HG03175 (cell line): ENCODE data around the gene CNTF.
"Not testable (repeated sequence)": the region's sequence is repeated elsewhere in the genome, so short reads cannot be mapped to it uniquely, and the experiment has no call there.

Experiments
- ATAC-seq: cut with Tn5 transposase; IDR thresholded peaks from one replicate; pipeline ENCODE4 v1.9.1; 2021; ENCODE audit warnings: mild to moderate bottlenecking, moderate library complexity; ENCODE audit not compliant: unreplicated experiment

CNTF gene, protein sequence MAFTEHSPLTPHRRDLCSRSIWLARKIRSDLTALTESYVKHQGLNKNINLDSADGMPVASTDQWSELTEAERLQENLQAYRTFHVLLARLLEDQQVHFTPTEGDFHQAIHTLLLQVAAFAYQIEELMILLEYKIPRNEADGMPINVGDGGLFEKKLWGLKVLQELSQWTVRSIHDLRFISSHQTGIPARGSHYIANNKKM

DNA sequence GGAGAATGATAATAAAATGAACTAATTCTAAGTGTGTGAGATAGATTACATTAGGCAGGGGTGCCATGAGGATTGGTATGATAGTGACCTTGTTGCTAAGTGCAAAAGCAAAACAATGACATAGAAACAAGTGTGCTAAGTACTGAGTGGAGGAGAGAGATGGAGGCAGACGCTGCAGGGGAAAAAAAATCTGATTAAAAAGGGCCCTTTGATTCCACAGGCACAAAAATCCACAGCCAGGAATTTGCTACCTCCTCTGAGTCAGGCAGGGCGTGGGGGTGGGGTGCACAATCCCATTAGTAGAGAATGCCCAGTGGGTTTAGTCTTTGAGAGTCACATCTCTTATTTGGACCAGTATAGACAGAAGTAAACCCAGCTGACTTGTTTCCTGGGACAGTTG is at the start of gene CNTF:
TSS of gene CNTF (plus strand) at position 322 of the 400 bp plus-strand sequence. CDS start 88 bp downstream, outside the sequence.
- ATAC-seq, result no peak

- not testable (repeated sequence) for ATAC-seq
These were observed 49.6 kb upstream of the CNTF start for GRCh38 chr11:58572906-58573305.

- peak; percentile 30 for ATAC-seq
These were observed 48.9 kb upstream of the CNTF start for GRCh38 chr11:58573451-58574104.

DNA sequence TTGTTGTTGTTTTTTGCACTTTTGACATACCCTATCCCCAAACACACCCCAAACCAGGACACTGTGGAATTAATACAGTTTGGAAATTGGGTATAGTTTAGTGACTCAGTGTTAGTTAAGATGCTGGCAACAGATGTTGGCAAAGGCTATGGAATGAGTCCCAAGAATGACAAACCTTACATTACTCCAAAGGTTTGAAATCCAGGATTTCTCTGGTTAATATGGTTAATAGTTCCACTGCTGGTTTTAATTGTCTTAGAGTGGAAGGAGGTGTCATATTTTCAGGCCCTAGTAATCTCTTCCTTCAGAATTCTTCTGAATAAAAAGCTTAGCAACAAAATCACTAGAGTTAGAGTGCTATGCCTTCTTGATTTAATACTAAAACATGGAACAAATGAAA is 47.6 kb upstream of the CNTF start:
- no peak for ATAC-seq

- no peak for ATAC-seq
These were observed 47.0 kb upstream of the CNTF start, which contains the start of gene LPXN for GRCh38 chr11:58575377-58576020. Gene LPXN, minus strand, starts transcription at chr11:58575856. Its CDS starts 84 bp downstream, at chr11:58575772.

- ATAC-seq, result no peak
These were observed 45.5 kb upstream of the CNTF start for GRCh38 chr11:58576887-58577471.

- peak; percentile 53 for ATAC-seq
These were observed 44.8 kb upstream of the CNTF start for GRCh38 chr11:58577555-58578135.

DNA sequence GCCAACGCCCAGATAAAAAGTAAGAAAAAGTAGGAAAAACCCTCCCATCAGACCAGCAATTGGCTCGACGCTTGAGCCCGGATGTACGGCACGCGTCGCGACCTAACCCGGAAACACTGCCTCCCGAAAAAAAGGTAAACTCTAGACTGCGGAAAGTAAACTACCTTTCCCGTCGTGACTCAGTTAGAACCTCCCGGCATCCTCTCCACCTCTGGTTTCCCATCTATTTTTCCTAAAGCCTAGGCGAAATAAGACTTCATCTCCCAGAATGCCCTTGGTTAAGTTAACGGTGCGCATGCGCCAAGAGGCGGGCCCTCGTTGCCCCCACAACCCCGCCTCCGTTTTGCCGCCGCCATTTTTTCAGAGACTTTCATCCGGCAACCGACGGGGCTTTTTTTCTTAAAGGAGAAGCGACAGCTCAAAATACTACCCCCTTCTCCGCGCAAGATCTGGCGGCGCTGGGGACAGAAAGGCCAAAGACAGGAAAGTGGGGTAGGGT is 44.3 kb upstream of the CNTF start:
- no peak for ATAC-seq

DNA sequence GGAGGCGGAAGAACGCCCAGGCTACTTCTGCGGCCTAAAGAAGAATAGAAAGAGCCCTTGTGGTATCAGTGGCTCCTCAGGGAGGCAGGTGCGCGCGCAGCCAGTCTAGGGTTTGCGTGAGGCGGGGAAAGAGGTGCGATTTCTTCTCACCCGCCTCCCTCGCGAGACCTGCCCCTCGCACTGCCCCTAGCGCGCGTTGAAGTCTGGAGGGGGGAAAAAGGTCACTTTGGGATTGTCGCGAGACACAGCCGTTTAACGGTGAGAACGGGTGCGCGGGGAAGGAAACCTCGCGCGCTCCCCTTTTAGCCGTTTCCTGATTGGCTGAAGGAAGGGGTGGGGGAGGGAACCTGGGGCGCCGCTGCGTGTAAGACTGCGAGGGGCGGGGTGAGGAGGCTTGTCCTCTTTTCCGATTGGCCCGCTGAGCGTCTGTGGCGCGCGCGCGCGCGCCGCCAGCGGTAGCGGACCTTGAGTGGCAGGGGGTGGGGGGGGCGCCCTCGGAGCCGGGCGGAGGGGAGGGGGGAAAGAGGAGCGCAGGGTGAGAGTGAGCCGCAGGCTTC is 43.8 kb upstream of the CNTF start, which contains the start of gene ZFP91:
TSS of gene ZFP91 (plus strand) at position 429 of the 557 bp plus-strand sequence. CDS start 219 bp downstream, outside the sequence.
- ATAC-seq, result peak; percentile 33

DNA sequence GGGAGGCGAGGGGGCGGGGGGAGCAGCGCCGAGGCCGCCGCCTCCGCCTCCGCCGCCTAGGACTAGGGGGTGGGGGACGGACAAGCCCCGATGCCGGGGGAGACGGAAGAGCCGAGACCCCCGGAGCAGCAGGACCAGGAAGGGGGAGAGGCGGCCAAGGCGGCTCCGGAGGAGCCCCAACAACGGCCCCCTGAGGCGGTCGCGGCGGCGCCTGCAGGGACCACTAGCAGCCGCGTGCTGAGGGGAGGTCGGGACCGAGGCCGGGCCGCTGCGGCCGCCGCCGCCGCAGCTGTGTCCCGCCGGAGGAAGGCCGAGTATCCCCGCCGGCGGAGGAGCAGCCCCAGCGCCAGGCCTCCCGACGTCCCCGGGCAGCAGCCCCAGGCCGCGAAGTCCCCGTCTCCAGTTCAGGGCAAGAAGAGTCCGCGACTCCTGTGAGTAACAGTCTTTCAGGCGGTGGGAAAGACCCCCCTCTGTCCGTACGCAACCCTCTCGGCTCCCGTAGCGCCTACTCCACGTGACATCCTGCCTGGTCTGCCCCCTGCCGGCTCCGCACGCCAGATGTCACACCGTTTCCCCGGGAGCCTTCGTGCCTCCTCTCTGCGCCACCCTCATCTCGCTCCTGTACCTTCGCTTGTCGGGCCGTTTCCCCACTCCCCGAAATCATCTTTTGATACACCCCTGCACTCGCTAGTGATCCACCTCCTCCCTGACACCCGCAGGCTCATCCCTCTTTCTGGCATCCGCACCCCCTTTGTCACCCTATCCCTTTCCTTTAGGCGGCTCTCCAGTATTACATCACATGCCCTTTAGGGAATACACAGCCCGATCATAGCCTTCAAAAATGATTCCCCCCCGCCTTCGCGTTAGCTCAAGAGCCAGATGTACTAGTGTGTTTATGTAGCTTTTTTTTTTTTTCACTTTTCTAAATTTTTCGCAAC is 43.0 kb upstream of the CNTF start:
- peak; percentile 51 for ATAC-seq

DNA sequence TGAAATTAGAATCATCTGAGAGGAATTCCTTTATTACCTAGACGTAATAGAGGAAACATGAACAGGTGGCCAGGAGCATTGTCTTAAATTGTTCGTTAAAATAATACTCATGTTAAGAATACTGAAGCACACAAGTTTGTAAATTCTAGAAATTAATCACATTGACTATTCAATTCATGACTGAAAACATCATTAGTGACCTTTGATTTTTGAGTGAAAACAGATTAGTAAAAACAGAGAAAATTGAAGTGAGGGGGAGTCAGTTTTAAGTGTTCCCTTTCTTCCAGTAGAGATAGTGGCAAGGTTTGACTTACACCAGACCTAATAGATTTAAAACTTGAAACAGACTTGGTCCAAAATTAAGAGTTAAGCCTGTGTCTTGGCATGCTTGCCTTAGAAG is 42.2 kb upstream of the CNTF start:
- no peak for ATAC-seq

DNA sequence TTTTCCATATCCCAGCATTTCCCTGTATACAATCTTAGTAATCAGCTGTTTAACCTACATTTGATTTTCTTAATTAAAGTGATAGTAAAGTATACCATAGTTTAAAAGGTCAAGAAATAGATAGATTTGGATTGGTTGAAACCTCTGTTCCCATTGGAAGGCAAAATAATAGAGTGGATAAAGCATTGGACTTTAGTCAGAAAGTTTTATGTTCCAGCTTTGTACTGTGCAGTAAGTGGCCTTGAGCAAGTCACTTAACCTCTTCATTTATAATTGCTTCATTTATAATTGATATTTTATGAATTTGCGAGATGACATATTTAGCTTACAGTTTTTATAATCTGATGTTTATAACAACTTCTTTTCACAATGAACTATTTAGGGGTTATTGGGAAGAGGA is 40.0 kb upstream of the CNTF start:
- no peak for ATAC-seq

DNA sequence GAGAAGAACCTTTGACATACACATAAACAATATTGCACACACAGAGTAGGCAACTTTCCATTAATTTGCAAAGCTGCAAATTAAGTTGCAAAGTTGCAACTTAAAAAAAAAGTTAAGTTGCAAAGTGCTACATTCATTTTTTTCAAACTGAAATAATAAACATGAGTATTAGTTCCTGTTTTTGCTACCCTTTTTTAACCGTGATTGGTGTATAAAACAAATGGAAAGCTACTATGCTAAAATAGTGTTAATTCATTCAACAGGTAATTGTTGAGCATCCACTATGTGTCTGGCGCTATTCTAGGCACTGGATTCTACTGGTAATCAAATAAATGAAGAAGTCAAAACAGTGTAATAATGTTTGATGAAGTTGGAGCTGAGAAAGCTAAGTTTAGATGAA is 35.5 kb upstream of the CNTF start:
- ATAC-seq, result no peak

DNA sequence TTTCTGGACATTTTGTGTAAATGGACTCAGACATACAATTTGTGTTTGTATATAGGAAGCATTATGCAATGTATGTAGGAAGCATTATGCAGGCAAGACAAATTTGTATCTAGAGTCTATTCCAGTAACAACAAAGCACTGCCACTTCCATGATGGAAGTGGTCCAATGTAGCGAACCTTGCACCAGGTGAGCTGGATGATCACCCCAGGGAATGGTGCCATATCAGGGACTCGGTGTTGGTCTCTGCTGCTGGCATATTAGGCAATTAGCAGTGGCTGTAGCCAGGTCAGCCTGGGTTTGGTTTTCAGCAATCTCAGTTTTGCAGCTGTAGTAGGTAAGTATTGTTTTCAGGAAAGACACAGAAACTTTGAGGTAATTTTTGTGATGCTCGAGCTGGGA is 30.8 kb upstream of the CNTF start:
- ATAC-seq, result no peak

DNA sequence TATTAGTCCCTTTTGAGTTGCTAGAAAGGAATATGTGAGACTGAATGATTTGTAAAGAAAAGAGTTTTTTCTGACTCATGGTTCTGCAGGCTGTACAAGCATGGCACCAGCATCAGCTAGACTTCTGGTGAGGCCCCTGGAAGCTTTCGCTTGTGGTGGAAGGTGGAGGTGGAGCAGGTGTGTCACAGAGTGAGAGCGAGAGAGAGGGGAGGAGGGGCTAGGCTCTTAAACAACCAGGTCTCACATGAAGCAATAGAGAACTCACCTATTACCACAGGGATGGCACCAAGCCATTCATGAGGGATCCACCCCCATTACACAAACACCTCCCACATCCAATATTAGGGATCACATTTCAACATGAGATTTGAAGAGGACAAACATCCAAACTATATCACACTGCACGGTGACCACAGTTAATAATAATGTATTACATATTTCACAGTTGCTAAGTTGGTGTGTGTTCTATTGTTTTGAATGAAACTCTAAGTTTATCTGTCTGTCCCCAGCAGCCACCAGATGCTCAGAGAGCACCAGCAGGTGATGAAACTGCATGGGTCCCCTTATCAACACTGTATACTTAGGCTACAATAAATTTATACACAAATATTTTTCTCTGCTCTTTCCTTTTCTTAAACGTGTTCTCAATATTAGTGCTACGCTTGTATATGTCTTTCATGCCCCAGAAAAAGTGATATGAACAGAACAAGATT is 29.5 kb upstream of the CNTF start:
- ATAC-seq, result no peak

- ATAC-seq, result no peak
These were observed 27.6 kb upstream of the CNTF start for GRCh38 chr11:58594826-58595225.

DNA sequence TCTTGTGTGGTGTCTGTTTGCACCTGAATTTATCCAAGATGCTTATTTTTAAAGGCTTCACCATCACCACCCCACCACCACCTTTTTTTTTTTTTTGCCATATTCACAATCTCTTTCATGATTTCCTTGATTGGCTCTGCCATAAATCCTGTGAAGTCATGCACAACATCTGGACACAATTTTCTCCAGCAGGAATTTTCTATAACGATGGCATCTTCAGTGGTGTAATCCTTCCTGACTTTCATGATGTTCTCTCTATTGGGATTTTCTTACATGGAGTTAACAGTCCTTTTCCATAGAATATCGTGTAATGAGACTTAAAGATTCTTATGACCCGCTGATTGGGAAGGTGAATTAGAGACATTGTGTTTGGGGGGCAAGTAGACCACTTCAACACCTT is 25.8 kb upstream of the CNTF start:
- ATAC-seq, result no peak

GRCh38 chr11:58597486-58598144 is 24.9 kb upstream of the CNTF start:
- no peak for ATAC-seq

- ATAC-seq, result no peak
These were observed 22.0 kb upstream of the CNTF start for GRCh38 chr11:58600510-58600909.
